SK-N-SH treated with all-trans-retinoic acid at 6 μM for 48 hours (cell line): Measurements from ENCODE around the gene OR51V1.

ENCODE experiments used
- ESRRG ChIP-seq: fragments of 250-450 bp; sonication (Bioruptor Pico); IDR thresholded peaks from 2 replicates; pipeline ENCODE4 v1.6.1; 2021; ENCODE audit warnings: mild to moderate bottlenecking
- RARB ChIP-seq: fragments of 250-450 bp; sonication (Bioruptor Pico); IDR thresholded peaks from 2 replicates; pipeline ENCODE4 v1.8.0; 2021; ENCODE audit warnings: mild to moderate bottlenecking, moderate library complexity
- SNAI2 ChIP-seq: fragments of 250-450 bp; sonication (Bioruptor Pico); IDR thresholded peaks from 2 replicates; pipeline ENCODE4 v1.5.0; 2020; ENCODE audit warnings: mild to moderate bottlenecking, moderate library complexity
- TCF4 ChIP-seq: fragments of 250-450 bp; sonication (Bioruptor Pico); IDR thresholded peaks from 2 replicates; pipeline ENCODE4 v1.8.0; 2021; ENCODE audit warnings: mild to moderate bottlenecking, moderate library complexity, borderline replicate concordance
- ZFP3 ChIP-seq: fragments of 250-450 bp; sonication (Bioruptor Pico); IDR thresholded peaks from 2 replicates; pipeline ENCODE4 v1.5.0; 2020; ENCODE audit warnings: mild to moderate bottlenecking, moderate library complexity
- ZFP30 ChIP-seq: fragments of 450-650 bp; formaldehyde crosslinking; IDR thresholded peaks from 2 replicates; pipeline ENCODE4 v1.5.0; 2022; ENCODE audit warnings: mild to moderate bottlenecking, moderate library complexity
- ZNF70 ChIP-seq: fragments of 450-650 bp; formaldehyde crosslinking; IDR thresholded peaks from 2 replicates; pipeline ENCODE4 v1.5.0; 2020; ENCODE audit warnings: mild to moderate bottlenecking, moderate library complexity
- ZNF8 ChIP-seq: fragments of 450-650 bp; formaldehyde crosslinking; IDR thresholded peaks from 2 replicates; pipeline ENCODE4 v1.5.0; 2020; ENCODE audit warnings: mild to moderate bottlenecking, moderate library complexity
- TF ChIP-seq, protein P1 (sequence below): fragments of 250-450 bp; sonication (Bioruptor Pico); IDR thresholded peaks from 2 replicates; pipeline ENCODE4 v1.8.0; 2020; ENCODE audit warnings: mild to moderate bottlenecking, moderate library complexity, borderline replicate concordance

DNA sequence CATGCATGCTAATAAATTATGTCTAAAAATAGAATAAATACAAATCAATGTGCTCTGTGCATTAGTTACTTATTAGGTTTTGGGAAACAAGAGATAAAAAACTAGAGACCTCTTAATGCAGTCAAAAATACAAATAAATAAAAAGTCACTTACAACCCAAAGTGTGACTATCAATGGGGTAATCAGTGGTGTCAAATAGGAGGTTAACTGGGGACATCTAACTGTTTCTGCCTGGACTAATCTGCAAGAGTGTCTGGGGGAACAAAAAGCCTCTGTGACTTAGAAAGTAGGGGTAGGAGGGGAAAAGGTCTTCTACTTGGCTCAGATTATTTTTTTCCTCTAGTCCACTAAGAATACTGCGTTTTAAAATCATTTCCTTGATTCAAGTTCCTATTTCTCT lies 27.2 kb upstream of the OR51V1 start:
- TF ChIP-seq ZFP30 (CRISPR knock-in tag) (no peak), ZNF70 (CRISPR knock-in tag) (no peak), TCF4 (CRISPR knock-in tag) (no peak), RARB (no peak), SNAI2 (CRISPR knock-in tag) (no peak), ZNF8 (CRISPR knock-in tag) (no peak), ZFP3 (no peak), ESRRG (CRISPR knock-in tag) (no peak)
- TF ChIP-seq, protein P1, sequence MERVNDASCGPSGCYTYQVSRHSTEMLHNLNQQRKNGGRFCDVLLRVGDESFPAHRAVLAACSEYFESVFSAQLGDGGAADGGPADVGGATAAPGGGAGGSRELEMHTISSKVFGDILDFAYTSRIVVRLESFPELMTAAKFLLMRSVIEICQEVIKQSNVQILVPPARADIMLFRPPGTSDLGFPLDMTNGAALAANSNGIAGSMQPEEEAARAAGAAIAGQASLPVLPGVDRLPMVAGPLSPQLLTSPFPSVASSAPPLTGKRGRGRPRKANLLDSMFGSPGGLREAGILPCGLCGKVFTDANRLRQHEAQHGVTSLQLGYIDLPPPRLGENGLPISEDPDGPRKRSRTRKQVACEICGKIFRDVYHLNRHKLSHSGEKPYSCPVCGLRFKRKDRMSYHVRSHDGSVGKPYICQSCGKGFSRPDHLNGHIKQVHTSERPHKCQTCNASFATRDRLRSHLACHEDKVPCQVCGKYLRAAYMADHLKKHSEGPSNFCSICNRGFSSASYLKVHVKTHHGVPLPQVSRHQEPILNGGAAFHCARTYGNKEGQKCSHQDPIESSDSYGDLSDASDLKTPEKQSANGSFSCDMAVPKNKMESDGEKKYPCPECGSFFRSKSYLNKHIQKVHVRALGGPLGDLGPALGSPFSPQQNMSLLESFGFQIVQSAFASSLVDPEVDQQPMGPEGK (CRISPR knock-in tag) = no peak
